H1 (cell line): ENCODE results near the gene METTL9. TPM values are rescaled to one million over a fixed set of nuclear protein-coding genes. Genes with fewer than 3 reads are reported as not detected.

Source experiments
- CTCF ChIA-PET: fragments of 300-600 bp; sonication (Branson Sonifier 250); formaldehyde crosslinking; loops from one replicate; lab custom pipeline; 2021; ENCODE audit not compliant: partially characterized antibody; lab: Charles Lee
- POLR2A ChIA-PET: fragments of 300-600 bp; sonication (Branson Sonifier 250); formaldehyde crosslinking; loops from one replicate; lab custom pipeline; 2021; ENCODE audit warnings: inconsistent platforms; ENCODE audit not compliant: partially characterized antibody; lab: Charles Lee
- DNase-seq, 2 experiments: peaks; one replicate each; pipeline versions ENCODE4 v3.0.0 to v3.0.0-alpha.2; 2010 to 2022; ENCODE audit warnings: low spot score in 2 of 2, low read depth in 1 of 2, mixed read lengths in 1 of 2
- FAIRE-seq: peaks from 2 replicates; lab custom pipeline; 2011; peaks lifted over from hg19 to GRCh38; lab: Jason Lieb, UNC
- H2AFZ ChIP-seq: 2 replicates; pipeline ENCODE4 v1.8.1; 2012; ENCODE audit warnings: low read length, inconsistent platforms
- H2AK5ac ChIP-seq: 2 replicates; pipeline ENCODE4 v1.6.1; 2013; ENCODE audit warnings: low read depth, low read length
- H2BK120ac ChIP-seq: replicated peaks from 2 replicates; pipeline ENCODE3; 2013; ENCODE audit warnings: low read depth, low read length, inconsistent platforms
- H2BK12ac ChIP-seq: 2 replicates; pipeline ENCODE4 v1.6.1; 2013; ENCODE audit warnings: low read depth, low read length
- H2BK15ac ChIP-seq: 2 replicates; pipeline ENCODE4 v1.6.1; 2013; ENCODE audit warnings: low read length
- H2BK20ac ChIP-seq: 2 replicates; pipeline ENCODE4 v1.6.1; 2013; ENCODE audit warnings: low read length
- H2BK5ac ChIP-seq: 2 replicates; pipeline ENCODE4 v1.6.1; 2013; ENCODE audit warnings: low read depth, low read length
- H3K14ac ChIP-seq: 2 replicates; pipeline ENCODE4 v1.6.1; 2013; ENCODE audit warnings: inconsistent platforms; ENCODE audit not compliant: insufficient read length
- H3K18ac ChIP-seq: 2 replicates; pipeline ENCODE4 v1.6.1; 2013; ENCODE audit warnings: low read length; ENCODE audit errors: extremely low read depth
- H3K23ac ChIP-seq: 2 replicates; pipeline ENCODE4 v1.6.1; 2013; ENCODE audit warnings: inconsistent platforms; ENCODE audit not compliant: insufficient read length
- H3K23me2 ChIP-seq: 2 replicates; pipeline ENCODE4 v1.6.1; 2013; ENCODE audit warnings: low read depth, low read length
- H3K27ac ChIP-seq: 2 replicates; pipeline ENCODE4 v1.6.1; 2011; ENCODE audit warnings: low read depth, low read length, inconsistent platforms
- H3K27me3 ChIP-seq, 4 experiments: replicated peaks in 1 of 4; 1 replicate in 1 of 4; 2 replicates in 3 of 4; pipeline versions ENCODE4 v1.6.1 to v1.8.1; 2011 to 2013; ENCODE audit warnings: low read length in 3 of 4, mild to moderate bottlenecking in 3 of 4, inconsistent platforms in 2 of 4, mixed read lengths in 2 of 4, moderate library complexity in 1 of 4; ENCODE audit not compliant: control insufficient read depth in 3 of 4, insufficient read depth in 3 of 4; ENCODE audit errors: extremely low read depth in 1 of 4
- H3K36me3 ChIP-seq, 4 experiments: 2 replicates each; pipeline versions ENCODE4 v1.6.1 to v1.8.1; 2011 to 2013; ENCODE audit warnings: mild to moderate bottlenecking in 4 of 4, low read length in 3 of 4, moderate library complexity in 2 of 4, control low read depth in 1 of 4, inconsistent platforms in 1 of 4; ENCODE audit not compliant: insufficient read depth in 4 of 4, control insufficient read depth in 2 of 4
- H3K4ac ChIP-seq: replicated peaks from 2 replicates; pipeline ENCODE3; 2013; ENCODE audit warnings: low read length, low read depth, mixed read lengths, inconsistent platforms; ENCODE audit not compliant: insufficient read length
- H3K4me1 ChIP-seq, 4 experiments: replicated peaks in 1 of 4; 1 replicate in 1 of 4; 2 replicates in 3 of 4; pipeline versions ENCODE4 v1.6.1 to v1.8.1; 2011 to 2013; ENCODE audit warnings: low read length in 3 of 4, inconsistent platforms in 2 of 4, mixed read lengths in 1 of 4; ENCODE audit not compliant: insufficient read depth in 4 of 4, control insufficient read depth in 3 of 4
- H3K4me2 ChIP-seq, 2 experiments: 2 replicates each; pipeline versions ENCODE4 v1.6.1 to v1.8.1; 2011 to 2013; ENCODE audit warnings: low read depth in 2 of 2, low read length in 2 of 2, control low read depth in 1 of 2, inconsistent platforms in 1 of 2, mild to moderate bottlenecking in 1 of 2; ENCODE audit not compliant: insufficient read depth in 1 of 2
- H3K4me3 ChIP-seq, 4 experiments: fragments of 200-600, 300-600 bp in 1 of 4; sonication (generic), shearing (Covaris generic), sonication (Bioruptor Twin) in 1 of 4; 2 replicates each; pipeline versions ENCODE4 v1.5.1 to v1.8.1; 2011 to 2016; ENCODE audit warnings: low read length in 4 of 4, low read depth in 3 of 4, control low read depth in 2 of 4, inconsistent platforms in 2 of 4, mild to moderate bottlenecking in 2 of 4, mixed read lengths in 1 of 4, moderate library complexity in 1 of 4; ENCODE audit not compliant: insufficient read depth in 2 of 4; ENCODE audit errors: extremely low read depth in 1 of 4
- H3K56ac ChIP-seq: replicated peaks from 2 replicates; pipeline ENCODE3; 2013; ENCODE audit warnings: low read depth, mild to moderate bottlenecking, mixed read lengths, low read length, inconsistent platforms; ENCODE audit not compliant: insufficient read length
- H3K79me1 ChIP-seq: 2 replicates; pipeline ENCODE4 v1.6.1; 2013; ENCODE audit warnings: low read depth, low read length, control low read depth
- H3K79me2 ChIP-seq, 2 experiments: 2 replicates each; pipeline versions ENCODE4 v1.6.1 to v1.8.1; 2012 to 2013; ENCODE audit warnings: low read length in 2 of 2, mild to moderate bottlenecking in 2 of 2, inconsistent platforms in 1 of 2; ENCODE audit not compliant: insufficient read depth in 2 of 2, control insufficient read depth in 1 of 2
- H3K9ac ChIP-seq, 4 experiments: replicated peaks in 1 of 4; 1 replicate in 1 of 4; 2 replicates in 3 of 4; pipeline versions ENCODE4 v1.6.1 to v1.8.1; 2011 to 2013; ENCODE audit warnings: low read depth in 3 of 4, low read length in 3 of 4, control low read depth in 2 of 4, mild to moderate bottlenecking in 2 of 4, moderate library complexity in 2 of 4, inconsistent platforms in 1 of 4; ENCODE audit errors: extremely low read depth in 1 of 4
- H3K9me3 ChIP-seq, 2 experiments: 2 replicates each; pipeline versions ENCODE4 v1.6.1 to v1.8.1; 2012 to 2013; ENCODE audit warnings: mild to moderate bottlenecking in 2 of 2, moderate library complexity in 2 of 2, control low read depth in 1 of 2, inconsistent platforms in 1 of 2, low read depth in 1 of 2, low read length in 1 of 2, mixed read lengths in 1 of 2; ENCODE audit not compliant: insufficient read depth in 2 of 2
- H4K20me1 ChIP-seq, 2 experiments: replicated peaks in 1 of 2; 2 replicates each; pipeline versions ENCODE3 to v1.8.1; 2011 to 2013; ENCODE audit warnings: inconsistent platforms in 2 of 2, low read length in 2 of 2, mild to moderate bottlenecking in 1 of 2; ENCODE audit not compliant: insufficient read depth in 2 of 2, control insufficient read depth in 1 of 2
- H4K5ac ChIP-seq: 2 replicates; pipeline ENCODE4 v1.6.1; 2013; ENCODE audit warnings: low read length, low read depth, mixed read lengths, inconsistent platforms; ENCODE audit not compliant: insufficient read length
- H4K8ac ChIP-seq: 2 replicates; pipeline ENCODE4 v1.8.0; 2013; ENCODE audit warnings: mild to moderate bottlenecking, moderate library complexity, low read length, inconsistent platforms; ENCODE audit not compliant: insufficient read depth; ENCODE audit errors: extremely low read depth
- H4K91ac ChIP-seq: replicated peaks from 2 replicates; pipeline ENCODE3; 2013; ENCODE audit warnings: low read length, mixed read lengths, inconsistent platforms; ENCODE audit not compliant: insufficient read length
- ATF2 ChIP-seq: IDR thresholded peaks from 2 replicates; pipeline ENCODE4 v1.6.1; 2012; ENCODE audit warnings: low read length, inconsistent platforms
- BCL11A ChIP-seq, 2 experiments: IDR thresholded peaks; one replicate each; pipeline ENCODE4 v1.6.1; 2011; ENCODE audit warnings: low read depth in 2 of 2, low read length in 2 of 2, mild to moderate bottlenecking in 2 of 2
- CHD1 ChIP-seq: IDR thresholded peaks from 2 replicates; pipeline ENCODE4 v1.6.1; 2012; ENCODE audit warnings: low read depth, low read length, improper control_type of control experiment
- EZH2 ChIP-seq: fragments of 200-600 bp; sonication (generic); IDR thresholded peaks from 2 replicates; pipeline ENCODE4 v1.7.1; 2012; ENCODE audit warnings: low read depth, mild to moderate bottlenecking, moderate library complexity, low read length, inconsistent platforms; ENCODE audit not compliant: severe bottlenecking
- NANOG ChIP-seq: IDR thresholded peaks from 2 replicates; pipeline ENCODE4 v1.6.1; 2011; ENCODE audit warnings: low read length, low read depth, mild to moderate bottlenecking, inconsistent platforms; ENCODE audit not compliant: insufficient read depth, poor library complexity, severe bottlenecking
- SIRT6 ChIP-seq: IDR thresholded peaks from one replicate; pipeline ENCODE4 v1.7.1; 2012; ENCODE audit warnings: low read length, inconsistent platforms
- SP1 ChIP-seq: IDR thresholded peaks from 2 replicates; pipeline ENCODE4 v1.6.1; 2011; ENCODE audit warnings: low read depth, low read length
- SP4 ChIP-seq: IDR thresholded peaks from 2 replicates; pipeline ENCODE4 v1.6.1; 2012; ENCODE audit warnings: low read length, inconsistent platforms
- YY1 ChIP-seq: IDR thresholded peaks from 2 replicates; pipeline ENCODE4 v1.6.1; 2011; ENCODE audit warnings: low read depth, mild to moderate bottlenecking, low read length
- WGBS, 2 experiments: shearing (Covaris generic) in 1 of 2; methylation state at CpG; one replicate each; pipeline versions ENCODE4 v1.1.6 to v1.1.7; 2013 to 2015; ENCODE audit warnings: low lambda C conversion rate in 2 of 2, mixed read lengths in 2 of 2, inconsistent platforms in 1 of 2, low coverage in 1 of 2, missing lambda C conversion rate in 1 of 2; ENCODE audit not compliant: insufficient replicate concordance in 2 of 2, insufficient coverage in 1 of 2, insufficient read length in 1 of 2; ENCODE audit errors: extremely low coverage in 1 of 2, missing lambda C conversion rate in 1 of 2; 5-methylcytosine and 5-hydroxymethylcytosine counted together
- polyA plus RNA-seq, 7 experiments: library from polyadenylated mRNA; depleted of rRNA in 3 of 7; stranded (reverse) in 5 of 7; unstranded in 2 of 7; fragments of >200 nt in 5 of 7; fragments of 200-250 nt in 2 of 7; gene quantifications; 1 replicate in 5 of 7; 2 replicates in 1 of 7; 4 replicates in 1 of 7; pipeline versions ENCODE4 v1.2.1 to v1.2.3, GENCODE V29; 2011 to 2013; ENCODE audit warnings: missing spikeins in 2 of 7, mixed read lengths in 2 of 7
- total RNA-seq: library from RNA; stranded (reverse); fragmentation: NEBNext Ultra II Directional; extraction: Animal tissue kit (Norgen Biotek cat#: 25700); gene quantifications from 2 replicates; pipeline ENCODE4 v1.2.1, GENCODE V29; 2021

The METTL9 gene
- total and polyA plus RNA-seq, 2 of the 8 experiments (the other 6 are each of a cell fraction or from before 2014, with no cell fraction given): 45.4 to 112 TPM

- Histone ChIP-seq H3K14ac (no peak overlapping the region), H2AK5ac (no peak overlapping the region), H3K79me1 (no peaks in the 10 kb centered on the region), H3K79me2 (peaks cover 0 to 5% of the 10 kb centered on the region in 2 experiments; a peak in 1 of 4 replicates), H3K27me3 (no peaks in the 10 kb centered on the region), H4K8ac (no peak overlapping the region), H2BK5ac (no peak overlapping the region), H3K27ac (no peak overlapping the region), H3K56ac (no peak overlapping the region), H2AFZ (no peak overlapping the region), H2BK120ac (no peak overlapping the region), H2BK20ac (no peak overlapping the region), H3K4me2 (no peak overlapping the region), H3K23me2 (no peaks in the 10 kb centered on the region), H2BK12ac (no peak overlapping the region), H4K91ac (no peak overlapping the region), H3K36me3 (peaks cover 0 to 3% (median 0%) of the 10 kb centered on the region in 4 experiments; a peak in 3 of 8 replicates), H3K9me3 (no peaks in the 10 kb centered on the region), H3K4ac (no peak overlapping the region), H3K18ac (no peak overlapping the region), H3K23ac (no peak overlapping the region), H3K4me1 (no peaks in the 10 kb centered on the region), H3K4me3 (no peak overlapping the region), H4K20me1 (no peaks in the 10 kb centered on the region), H3K9ac (no peak overlapping the region), H2BK15ac (no peak overlapping the region), H4K5ac (no peak overlapping the region)
- POLR2A ChIA-PET: interaction anchor here (0.7 kb wide), 1 partner anchor 16 kb away, joined by 3 read pairs; no protein-coding TSS in a partner anchor
- no peak for TF ChIP-seq NANOG
- no peak for TF ChIP-seq ATF2
- TF ChIP-seq SP4: no peak
- TF ChIP-seq BCL11A (IDR thresholded peaks at IDR 0.05; ENCODE audit: low read depth in 2 of 2, low read length in 2 of 2): no peak
- TF ChIP-seq EZH2: no peak
- TF ChIP-seq CHD1: no peak
- no peak for TF ChIP-seq YY1
- no peak for TF ChIP-seq SP1
- no peak for TF ChIP-seq SIRT6
- 91% methylated on average over 30 of the region's 37 CpGs; no CpG with 5 or more reads in 1 of the 2 experiments for WGBS, 2 experiments
- FAIRE-seq (no peak), DNase-seq (no peak)
- CTCF ChIA-PET: interaction anchor here (0.7 to 3.4 kb wide), 12 partner anchors 11 to 77 kb away, joined by 3 to 9 read pairs (median 4); no protein-coding TSS in a partner anchor
Observed at GRCh38 chr16:21637032-21637968, 37.9 kb downstream of the METTL9 start.
